Measurements from ENCODE around the gene DAPK2.

GRCh38 chr15:63911160-63911559, 135.1 kb downstream of the DAPK2 start:
- TF ChIP-seq, protein P1, sequence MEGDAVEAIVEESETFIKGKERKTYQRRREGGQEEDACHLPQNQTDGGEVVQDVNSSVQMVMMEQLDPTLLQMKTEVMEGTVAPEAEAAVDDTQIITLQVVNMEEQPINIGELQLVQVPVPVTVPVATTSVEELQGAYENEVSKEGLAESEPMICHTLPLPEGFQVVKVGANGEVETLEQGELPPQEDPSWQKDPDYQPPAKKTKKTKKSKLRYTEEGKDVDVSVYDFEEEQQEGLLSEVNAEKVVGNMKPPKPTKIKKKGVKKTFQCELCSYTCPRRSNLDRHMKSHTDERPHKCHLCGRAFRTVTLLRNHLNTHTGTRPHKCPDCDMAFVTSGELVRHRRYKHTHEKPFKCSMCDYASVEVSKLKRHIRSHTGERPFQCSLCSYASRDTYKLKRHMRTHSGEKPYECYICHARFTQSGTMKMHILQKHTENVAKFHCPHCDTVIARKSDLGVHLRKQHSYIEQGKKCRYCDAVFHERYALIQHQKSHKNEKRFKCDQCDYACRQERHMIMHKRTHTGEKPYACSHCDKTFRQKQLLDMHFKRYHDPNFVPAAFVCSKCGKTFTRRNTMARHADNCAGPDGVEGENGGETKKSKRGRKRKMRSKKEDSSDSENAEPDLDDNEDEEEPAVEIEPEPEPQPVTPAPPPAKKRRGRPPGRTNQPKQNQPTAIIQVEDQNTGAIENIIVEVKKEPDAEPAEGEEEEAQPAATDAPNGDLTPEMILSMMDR (IDR thresholded peaks at IDR 0.05), result no peak
- TF ChIP-seq POLR2AphosphoS5 (IDR thresholded peaks at IDR 0.05) (no peak), POLR2A (IDR thresholded peaks at IDR 0.05) (no peak), EP300 (IDR thresholded peaks at IDR 0.05) (no peak)
